PC-9 (cell line): ENCODE measurements around the gene ABL2. TPM values are rescaled to one million over a fixed set of nuclear protein-coding genes. Genes with fewer than 3 reads are reported as not detected.

ENCODE experiments used
- BruUV-seq: library from RNA; stranded (reverse); fragments of 400-500 nt; replicated peaks from 2 replicates; lab custom pipeline; 2021; lab: Mats Ljungman, UMichigan
- CTCF ChIA-PET: fragments of 300-600 bp; sonication (Branson Sonifier 250); formaldehyde crosslinking; loops from one replicate; lab custom pipeline; 2022; ENCODE audit warnings: antibody characterized with exemption; lab: Charles Lee
- POLR2A ChIA-PET: fragments of 300-600 bp; sonication (Branson Sonifier 250); formaldehyde crosslinking; loops from one replicate; lab custom pipeline; 2022; ENCODE audit warnings: antibody characterized with exemption; ENCODE audit not compliant: unreplicated experiment; lab: Charles Lee
- DNase-seq, 2 experiments: peaks; one replicate each; pipeline versions ENCODE4 v3.0.0 to v3.0.0-alpha.2; 2015 to 2022; ENCODE audit warnings: mixed read lengths in 1 of 2
- H2AFZ ChIP-seq: fragments of 200-600 bp; sonication (generic); 2 replicates; pipeline ENCODE4 v1.8.1; 2017; ENCODE audit warnings: antibody characterized with exemption
- H3F3A ChIP-seq: fragments of 200-600 bp; sonication (generic); 2 replicates; pipeline ENCODE4 v1.8.1; 2017; ENCODE audit warnings: antibody characterized with exemption, mild to moderate bottlenecking, low read depth; ENCODE audit not compliant: insufficient read depth
- H3K27ac ChIP-seq: fragments of 200-600 bp; sonication (generic); 2 replicates; pipeline ENCODE4 v1.6.1; 2016; ENCODE audit warnings: mixed run types
- H3K27me3 ChIP-seq: fragments of 200-600 bp; sonication (generic); 2 replicates; pipeline ENCODE4 v1.6.1; 2016; ENCODE audit warnings: low read depth, mixed run types; ENCODE audit not compliant: insufficient read depth
- H3K36me3 ChIP-seq: fragments of 200-600 bp; sonication (generic); 2 replicates; pipeline ENCODE4 v1.6.1; 2016; ENCODE audit warnings: low read depth, mixed run types
- H3K4me1 ChIP-seq: fragments of 200-600 bp; sonication (generic); replicated peaks from 2 replicates; pipeline ENCODE4 v1.6.1; 2016; ENCODE audit warnings: mixed run types; ENCODE audit not compliant: insufficient read depth
- H3K4me2 ChIP-seq: fragments of 200-600 bp; sonication (generic); 2 replicates; pipeline ENCODE4 v1.6.1; 2017; ENCODE audit warnings: mixed run types
- H3K4me3 ChIP-seq: fragments of 200-600 bp; sonication (generic); 2 replicates; pipeline ENCODE4 v1.6.1; 2016; ENCODE audit warnings: mixed run types
- H3K79me2 ChIP-seq: fragments of 200-600 bp; sonication (generic); 2 replicates; pipeline ENCODE4 v1.6.1; 2017; ENCODE audit warnings: low read depth, mixed run types
- H3K9me2 ChIP-seq: fragments of 200-600 bp; sonication (generic); 2 replicates; pipeline ENCODE4 v1.8.1; 2017; ENCODE audit warnings: mild to moderate bottlenecking; ENCODE audit not compliant: insufficient read depth
- H3K9me3 ChIP-seq: fragments of 200-600 bp; sonication (generic); 2 replicates; pipeline ENCODE4 v1.8.1; 2016; ENCODE audit warnings: low read depth; ENCODE audit not compliant: insufficient read depth
- H4K20me1 ChIP-seq: fragments of 200-600 bp; sonication (generic); 2 replicates; pipeline ENCODE4 v1.8.1; 2017; ENCODE audit not compliant: insufficient read depth
- EZH2 ChIP-seq: fragments of 200-600 bp; sonication (generic); IDR thresholded peaks from 2 replicates; pipeline ENCODE4 v1.8.0; 2017; ENCODE audit warnings: antibody characterized with exemption, low read depth
- intact Hi-C: fragments of 100-400 bp; cut with micrococcal nuclease; formaldehyde crosslinking; loops from one replicate; pipeline ENCODE4 v1.10.0; 2022; ENCODE audit not compliant: unreplicated experiment
- total RNA-seq: library from RNA; stranded (reverse); gene quantifications from 2 replicates; pipeline ENCODE4 v1.2.3, GENCODE V29; 2021
- TF ChIP-seq, protein P1 (sequence below): fragments of 200-600 bp; sonication (generic); conservative IDR thresholded peaks from 2 replicates; pipeline ENCODE4 v1.6.1; 2017; ENCODE audit warnings: mixed run types, antibody characterized with exemption, mild to moderate bottlenecking, moderate library complexity

Gene ABL2
- total RNA-seq, 1 experiment from 2014 or later, result 27.4 TPM

DNA sequence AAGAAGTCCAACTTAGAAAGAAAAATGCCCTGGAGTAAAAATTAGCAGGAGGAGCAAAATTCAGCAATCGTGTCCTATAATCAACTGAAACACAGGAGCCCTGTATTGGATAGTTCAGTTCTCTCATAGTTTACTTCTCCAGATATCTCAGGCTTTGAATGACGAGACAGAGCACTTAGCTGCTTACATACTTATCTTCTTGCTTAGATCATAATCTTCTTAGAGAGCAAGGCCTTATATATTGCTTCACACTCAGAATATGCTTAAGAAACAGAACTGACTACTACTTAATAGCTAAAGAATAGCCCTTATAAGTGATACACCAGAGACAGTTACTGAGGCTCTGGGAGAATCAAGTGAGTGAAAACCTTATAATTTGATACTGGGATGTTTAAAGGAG, 108.7 kb downstream of the ABL2 start:
- Histone ChIP-seq H3K27ac (no peak overlapping the region), H3K36me3 (peaks cover 40% of the 10 kb centered on the region), H3K27me3 (no peaks in the 10 kb centered on the region), H3K9me3 (no peaks in the 10 kb centered on the region), H3K4me2 (no peak overlapping the region), H3K79me2 (peaks cover 6% of the 10 kb centered on the region), H3K4me3 (no peak overlapping the region), H3K9me2 (no peaks in the 10 kb centered on the region), H3F3A (peaks cover 4% of the 10 kb centered on the region; the same call in 1 of the 2 replicates), H3K4me1 (no peaks in the 10 kb centered on the region; the same call in 1 of the 2 replicates), H4K20me1 (no peaks in the 10 kb centered on the region), H2AFZ (no peak overlapping the region)
- ChIA-PET CTCF (interaction anchor here (0.6 to 1.0 kb wide), 2 partner anchors 26 to 61 kb away, joined by 4 to 6 read pairs; no protein-coding TSS in a partner anchor), POLR2A (interaction anchor here (0.6 to 0.7 kb wide), 2 partner anchors 110 to 174 kb away, joined by 3 to 4 read pairs; no protein-coding TSS in a partner anchor)
- TF ChIP-seq EZH2, result no peak
- TF ChIP-seq, protein P1, sequence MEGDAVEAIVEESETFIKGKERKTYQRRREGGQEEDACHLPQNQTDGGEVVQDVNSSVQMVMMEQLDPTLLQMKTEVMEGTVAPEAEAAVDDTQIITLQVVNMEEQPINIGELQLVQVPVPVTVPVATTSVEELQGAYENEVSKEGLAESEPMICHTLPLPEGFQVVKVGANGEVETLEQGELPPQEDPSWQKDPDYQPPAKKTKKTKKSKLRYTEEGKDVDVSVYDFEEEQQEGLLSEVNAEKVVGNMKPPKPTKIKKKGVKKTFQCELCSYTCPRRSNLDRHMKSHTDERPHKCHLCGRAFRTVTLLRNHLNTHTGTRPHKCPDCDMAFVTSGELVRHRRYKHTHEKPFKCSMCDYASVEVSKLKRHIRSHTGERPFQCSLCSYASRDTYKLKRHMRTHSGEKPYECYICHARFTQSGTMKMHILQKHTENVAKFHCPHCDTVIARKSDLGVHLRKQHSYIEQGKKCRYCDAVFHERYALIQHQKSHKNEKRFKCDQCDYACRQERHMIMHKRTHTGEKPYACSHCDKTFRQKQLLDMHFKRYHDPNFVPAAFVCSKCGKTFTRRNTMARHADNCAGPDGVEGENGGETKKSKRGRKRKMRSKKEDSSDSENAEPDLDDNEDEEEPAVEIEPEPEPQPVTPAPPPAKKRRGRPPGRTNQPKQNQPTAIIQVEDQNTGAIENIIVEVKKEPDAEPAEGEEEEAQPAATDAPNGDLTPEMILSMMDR, result no peak
- intact Hi-C loops, result loop anchor here (1.0 kb wide), 3 partner anchors 74 to 249 kb away; no protein-coding TSS in a partner anchor
- no TSS peak for BruUV-seq
- no peak for DNase-seq

DNA sequence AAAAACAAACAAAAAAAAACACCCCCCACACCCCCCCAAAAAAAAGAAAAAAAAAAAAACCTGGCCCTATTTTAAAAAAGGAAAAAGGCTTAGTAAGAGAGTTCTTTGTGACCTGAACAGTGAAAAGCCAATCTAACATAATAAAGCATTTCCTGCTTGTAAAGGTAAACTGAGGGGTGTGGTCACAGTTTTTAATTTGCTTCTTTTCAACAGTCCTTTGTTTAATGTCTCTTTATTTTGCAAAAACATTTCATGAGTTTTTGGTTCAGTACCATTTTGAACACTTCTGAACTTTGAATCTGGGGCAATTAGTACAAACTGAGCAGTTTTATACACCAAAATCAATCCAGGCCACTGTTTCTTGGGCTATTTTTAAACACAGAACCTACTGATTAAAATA, 110.0 kb downstream of the ABL2 start:
- no peaks in the 10 kb centered on the region for H4K20me1 ChIP-seq
- no peak overlapping the region for H3K4me2 ChIP-seq
- no peaks in the 10 kb centered on the region for H3K9me3 ChIP-seq
- no peak overlapping the region for H2AFZ ChIP-seq
- no peaks in the 10 kb centered on the region for H3K9me2 ChIP-seq
- H3K36me3 ChIP-seq, result peaks cover 48% of the 10 kb centered on the region
- no peak for DNase-seq
- no peaks in the 10 kb centered on the region for H3K4me1 ChIP-seq
- BruUV-seq, result no TSS peak
- H3K4me3 ChIP-seq, result no peak overlapping the region
- CTCF ChIA-PET, result interaction anchor here (0.6 kb wide), 1 partner anchor 92 kb away, joined by 4 read pairs; no protein-coding TSS in a partner anchor
- H3K79me2 ChIP-seq, result 0 out of 2 replicates have a peak, but pooled peaks cover 3% of the 10 kb centered on the region
- POLR2A ChIA-PET, result no interaction called here
- no peak overlapping the region for H3K27ac ChIP-seq
- intact Hi-C loops, result no loop called here
- no peaks in the 10 kb centered on the region for H3K27me3 ChIP-seq
- no peak for TF ChIP-seq EZH2
- TF ChIP-seq, protein P1, result no peak
- H3F3A ChIP-seq, result peaks cover 10% of the 10 kb centered on the region

DNA sequence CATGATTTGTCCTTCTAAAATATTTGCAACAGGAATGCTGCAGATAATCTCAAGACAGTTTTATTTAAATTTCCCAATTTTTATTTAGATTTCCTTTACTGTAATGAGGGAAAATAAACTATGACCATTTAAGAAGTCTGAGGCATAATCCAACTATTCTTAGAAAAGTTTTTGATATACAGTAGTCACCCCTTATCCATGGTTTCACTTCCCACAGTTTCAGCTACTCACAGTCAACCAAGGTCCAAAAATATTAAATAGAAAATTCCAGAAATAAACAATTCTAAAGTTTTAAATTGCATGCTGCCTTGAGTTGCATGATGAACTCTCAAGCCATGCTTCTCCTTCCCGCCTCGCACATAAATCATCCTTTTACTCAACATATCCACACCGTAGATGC, 114.3 kb downstream of the ABL2 start:
- no peak overlapping the region for H3K4me2 ChIP-seq
- no peaks in the 10 kb centered on the region for H3K27me3 ChIP-seq
- peaks cover 54% of the 10 kb centered on the region for H3K36me3 ChIP-seq
- intact Hi-C loops, result no loop called here
- ChIA-PET CTCF (interaction anchor here (0.6 kb wide), 1 partner anchor 492 kb away, joined by 4 read pairs; no protein-coding TSS in a partner anchor), POLR2A (no interaction called here)
- H3K79me2 ChIP-seq, result 0 out of 2 replicates have a peak, but pooled peaks cover 3% of the 10 kb centered on the region
- no peak overlapping the region for H3K4me3 ChIP-seq
- TF ChIP-seq, protein P1, result no peak
- TF ChIP-seq EZH2, result no peak
- H3K4me1 ChIP-seq, result no peaks in the 10 kb centered on the region
- peaks cover 7% of the 10 kb centered on the region; the same call in 1 of the 2 replicates for H3F3A ChIP-seq
- H3K27ac ChIP-seq, result no peak overlapping the region
- H2AFZ ChIP-seq, result no peak overlapping the region
- no peak for DNase-seq
- no peaks in the 10 kb centered on the region for H3K9me3 ChIP-seq
- no peaks in the 10 kb centered on the region for H4K20me1 ChIP-seq
- no peaks in the 10 kb centered on the region for H3K9me2 ChIP-seq
- BruUV-seq, result no TSS peak
